HG03457 (cell line): Measurements from ENCODE around the gene RABEP2.
"Not testable (repeated sequence)": the region's sequence is repeated elsewhere in the genome, so short reads cannot be mapped to it uniquely, and the experiment has no call there.

ENCODE experiments used
- ATAC-seq: cut with Tn5 transposase; IDR thresholded peaks from one replicate; pipeline ENCODE4 v1.9.1; 2021; ENCODE audit warnings: moderate number of reproducible peaks; ENCODE audit not compliant: unreplicated experiment

The RABEP2 gene

DNA sequence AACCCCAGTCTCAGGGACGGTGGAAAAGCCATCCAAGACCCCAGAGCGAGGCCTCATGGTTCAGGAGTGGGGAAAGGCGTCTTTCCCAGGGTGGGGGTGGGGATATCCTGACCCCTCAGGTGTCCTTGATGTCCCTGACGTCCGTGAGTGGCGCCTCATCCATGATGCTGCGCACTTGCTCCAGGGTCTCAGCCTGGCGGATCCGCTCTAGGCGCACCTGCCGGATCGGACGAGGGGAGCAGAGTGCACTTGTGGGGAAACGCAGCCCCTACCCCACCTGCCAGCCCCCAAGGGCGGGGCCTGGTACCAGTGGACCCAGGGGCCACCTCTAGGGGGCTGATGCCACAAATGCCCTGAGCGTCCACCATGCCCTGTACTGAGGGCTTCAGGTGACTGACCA is 20.2 kb downstream of the RABEP2 start:
- no peak for ATAC-seq

DNA sequence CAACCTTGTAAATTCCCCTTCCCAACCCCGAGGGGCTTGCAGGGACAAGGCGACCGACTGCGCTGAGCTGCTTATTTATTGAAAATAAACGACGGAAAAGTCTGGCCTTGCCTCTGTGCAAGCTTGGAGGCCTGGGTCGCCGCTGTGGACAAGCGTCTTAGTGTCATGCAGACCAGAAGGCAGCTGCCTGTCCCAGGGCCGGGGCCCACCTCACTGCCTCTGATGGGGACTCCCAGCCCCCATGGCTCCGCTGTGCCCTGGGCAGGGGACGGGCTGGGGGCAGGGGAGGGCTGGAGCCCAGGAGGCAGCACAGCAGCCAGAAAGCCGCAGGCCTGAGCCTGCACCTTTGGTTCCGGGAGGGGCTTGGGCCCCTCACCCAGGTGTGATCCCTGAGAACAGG is 20.7 kb downstream of the RABEP2 start:
- no peak for ATAC-seq

DNA sequence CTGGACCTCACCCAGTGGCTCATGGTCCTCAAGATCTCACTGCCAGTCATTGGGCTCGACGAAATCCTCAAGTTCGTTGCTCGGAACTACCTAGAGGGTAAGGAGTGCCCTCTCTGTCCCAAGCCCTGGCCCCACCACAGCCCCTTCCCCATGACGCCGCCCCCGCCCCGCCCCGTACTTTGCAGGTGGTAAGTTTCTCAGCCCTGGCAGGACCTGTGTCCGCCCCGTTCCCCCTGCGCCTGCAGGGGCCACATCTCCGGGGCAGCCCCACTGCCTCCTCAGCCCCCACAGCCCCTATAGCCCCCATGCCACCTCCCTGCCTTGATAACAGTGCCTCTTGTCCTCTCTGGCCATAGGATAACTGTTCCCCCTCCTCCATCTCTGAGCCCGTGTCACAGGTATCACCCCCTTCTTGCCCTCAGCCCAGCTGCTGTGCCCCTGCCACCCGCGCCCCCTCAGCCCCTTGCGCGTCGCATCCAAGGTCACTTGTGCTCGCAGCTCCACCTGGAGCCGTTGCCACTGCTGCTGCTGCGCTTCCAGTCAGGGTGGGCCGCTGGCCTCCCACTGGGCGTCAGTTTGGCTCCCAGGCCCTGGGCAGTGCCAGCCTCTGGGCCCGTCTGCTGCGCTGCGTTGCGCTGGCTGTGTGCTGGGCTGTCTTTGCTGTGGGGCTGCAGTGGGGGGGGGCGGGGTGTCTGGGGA is 21.5 kb downstream of the RABEP2 start:
- ATAC-seq: no peak

DNA sequence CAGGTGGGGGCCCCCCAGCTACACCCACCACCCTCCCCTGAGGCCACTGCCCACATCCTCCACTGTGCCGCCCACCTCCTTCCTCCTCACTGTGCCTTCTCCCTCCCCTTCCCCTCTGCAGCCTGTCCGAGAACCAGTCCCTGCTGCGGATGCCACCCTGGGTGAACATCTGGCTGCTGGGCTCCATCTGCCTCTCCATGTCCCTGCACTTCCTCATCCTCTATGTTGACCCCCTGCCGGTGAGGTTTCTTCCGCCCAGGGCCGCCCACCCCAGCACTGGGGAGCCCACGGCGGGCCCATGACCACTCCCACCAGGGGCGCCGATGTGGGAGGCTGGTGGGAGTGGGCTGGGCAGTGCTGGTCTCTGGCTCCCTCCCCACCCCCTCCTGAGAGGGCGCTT is 22.1 kb downstream of the RABEP2 start:
- no peak for ATAC-seq

DNA sequence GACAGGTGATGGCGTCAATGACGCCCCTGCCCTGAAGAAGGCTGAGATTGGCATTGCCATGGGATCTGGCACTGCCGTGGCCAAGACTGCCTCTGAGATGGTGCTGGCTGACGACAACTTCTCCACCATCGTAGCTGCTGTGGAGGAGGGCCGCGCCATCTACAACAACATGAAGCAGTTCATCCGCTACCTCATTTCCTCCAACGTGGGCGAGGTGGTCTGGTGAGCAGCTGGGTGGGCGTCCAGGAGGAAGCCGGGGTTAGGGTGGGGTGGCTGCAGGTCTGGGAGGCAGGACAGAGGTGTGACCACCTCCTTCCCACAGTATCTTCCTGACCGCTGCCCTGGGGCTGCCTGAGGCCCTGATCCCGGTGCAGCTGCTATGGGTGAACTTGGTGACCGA is 23.2 kb downstream of the RABEP2 start:
- ATAC-seq: no peak

DNA sequence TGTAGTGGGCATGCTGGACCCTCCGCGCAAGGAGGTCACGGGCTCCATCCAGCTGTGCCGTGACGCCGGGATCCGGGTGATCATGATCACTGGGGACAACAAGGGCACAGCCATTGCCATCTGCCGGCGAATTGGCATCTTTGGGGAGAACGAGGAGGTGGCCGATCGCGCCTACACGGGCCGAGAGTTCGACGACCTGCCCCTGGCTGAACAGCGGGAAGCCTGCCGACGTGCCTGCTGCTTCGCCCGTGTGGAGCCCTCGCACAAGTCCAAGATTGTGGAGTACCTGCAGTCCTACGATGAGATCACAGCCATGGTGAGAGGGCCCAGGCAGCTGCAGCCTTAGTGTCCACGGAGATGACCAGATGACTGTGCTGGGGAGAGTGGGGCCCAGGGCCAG is 24.4 kb downstream of the RABEP2 start:
- ATAC-seq: no peak

DNA sequence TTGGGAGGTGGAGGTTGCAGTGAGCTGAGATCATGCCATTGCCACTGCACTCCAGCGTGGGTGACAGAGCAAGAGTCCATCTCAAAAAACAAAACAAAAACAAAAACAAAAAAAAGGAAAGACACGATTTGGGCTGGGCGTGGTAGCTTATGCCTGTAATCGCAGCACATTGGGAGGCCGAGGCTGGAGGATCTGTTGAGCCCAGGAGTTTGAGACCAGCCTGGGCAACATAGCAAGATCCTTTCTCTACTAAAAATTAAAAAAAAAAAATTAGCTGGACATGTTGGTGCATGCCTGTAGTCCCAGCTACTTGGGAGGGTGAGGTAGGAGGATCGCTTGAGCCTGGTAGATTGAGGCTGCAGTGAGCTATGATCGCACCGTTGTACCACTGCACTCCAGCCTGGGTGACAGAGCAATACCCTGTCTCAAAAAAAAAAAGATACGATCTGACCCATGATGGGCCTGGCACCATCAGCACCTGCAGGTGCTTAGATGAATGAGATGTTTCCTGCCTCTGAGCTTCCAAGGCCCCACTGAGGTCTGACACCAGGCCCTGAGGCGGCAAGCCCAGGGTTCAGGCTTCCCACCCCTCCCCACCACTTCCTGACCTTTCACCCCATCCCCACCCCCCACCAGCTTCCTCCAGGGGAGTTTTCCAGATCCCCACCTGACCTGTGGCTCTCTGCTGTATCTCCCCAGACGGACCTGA is 25.0 kb downstream of the RABEP2 start:
- no peak for ATAC-seq

DNA sequence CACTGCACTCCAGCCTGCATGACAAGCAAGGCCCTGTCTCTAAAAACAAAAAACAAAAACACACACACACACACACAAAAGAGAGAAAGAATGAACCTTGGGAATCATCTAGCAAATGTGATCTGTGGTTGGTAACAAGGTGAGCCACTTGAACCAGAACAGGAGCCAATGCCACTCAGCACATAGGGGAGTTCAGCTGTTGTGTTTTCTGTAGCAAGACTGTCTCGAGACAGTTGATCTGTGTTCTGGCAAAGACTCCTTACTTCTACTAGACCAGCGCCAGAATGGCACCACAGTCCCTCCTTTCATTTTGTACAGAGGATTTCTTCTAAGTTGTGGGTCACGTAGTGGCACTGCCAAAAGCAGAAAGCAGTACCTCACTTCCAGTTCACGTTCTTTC is 26.1 kb downstream of the RABEP2 start:
- no peak for ATAC-seq

DNA sequence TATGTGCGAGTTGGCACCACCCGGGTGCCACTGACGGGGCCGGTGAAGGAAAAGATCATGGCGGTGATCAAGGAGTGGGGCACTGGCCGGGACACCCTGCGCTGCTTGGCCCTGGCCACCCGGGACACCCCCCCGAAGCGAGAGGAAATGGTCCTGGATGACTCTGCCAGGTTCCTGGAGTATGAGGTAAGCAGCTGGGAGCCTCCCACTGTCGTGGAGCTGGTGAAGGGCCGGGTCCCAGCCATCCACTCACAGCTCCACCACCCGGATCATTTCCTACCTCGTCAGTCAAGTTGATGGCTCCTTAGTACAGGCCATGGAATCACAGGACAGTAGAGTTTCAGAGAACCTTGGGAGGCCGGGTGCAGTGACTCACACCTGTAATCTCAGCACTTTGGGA is 26.8 kb downstream of the RABEP2 start:
- no peak for ATAC-seq

DNA sequence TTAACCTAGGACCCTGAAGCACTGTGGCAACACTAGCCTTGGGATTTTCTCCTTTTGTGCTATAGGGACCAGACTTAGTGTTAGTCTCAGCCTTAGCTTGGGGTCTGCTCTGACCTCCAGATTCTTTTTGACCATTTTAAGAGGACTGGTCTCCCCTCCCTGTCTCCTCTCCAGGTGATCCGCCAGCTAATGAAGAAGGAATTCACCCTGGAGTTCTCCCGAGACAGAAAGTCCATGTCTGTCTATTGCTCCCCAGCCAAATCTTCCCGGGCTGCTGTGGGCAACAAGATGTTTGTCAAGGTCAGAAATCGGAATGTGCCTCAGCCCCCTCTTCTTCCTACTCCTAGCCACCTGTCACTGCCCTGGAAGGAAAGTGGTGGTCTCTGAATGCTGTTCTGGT is 27.2 kb downstream of the RABEP2 start:
- no peak for ATAC-seq

DNA sequence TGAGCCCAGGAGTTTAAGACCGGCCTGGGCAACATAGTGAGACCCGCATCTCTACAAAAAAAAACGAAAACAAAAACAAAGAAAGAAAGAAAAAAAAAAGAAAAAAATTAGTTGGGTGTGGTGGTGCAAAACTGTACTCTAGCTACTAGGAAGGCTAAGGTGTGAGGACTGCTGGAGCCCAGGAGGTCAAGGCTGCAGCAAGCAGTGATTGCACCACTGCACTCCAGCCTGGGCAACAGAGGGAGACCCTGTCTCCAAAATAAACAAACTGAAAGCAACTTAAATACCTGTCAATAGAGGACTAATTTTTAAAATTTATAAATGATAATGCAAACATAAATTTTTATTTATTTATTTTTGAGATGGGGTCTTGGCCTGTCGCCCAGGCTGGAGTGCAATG is 29.4 kb downstream of the RABEP2 start:
- ATAC-seq: no peak

DNA sequence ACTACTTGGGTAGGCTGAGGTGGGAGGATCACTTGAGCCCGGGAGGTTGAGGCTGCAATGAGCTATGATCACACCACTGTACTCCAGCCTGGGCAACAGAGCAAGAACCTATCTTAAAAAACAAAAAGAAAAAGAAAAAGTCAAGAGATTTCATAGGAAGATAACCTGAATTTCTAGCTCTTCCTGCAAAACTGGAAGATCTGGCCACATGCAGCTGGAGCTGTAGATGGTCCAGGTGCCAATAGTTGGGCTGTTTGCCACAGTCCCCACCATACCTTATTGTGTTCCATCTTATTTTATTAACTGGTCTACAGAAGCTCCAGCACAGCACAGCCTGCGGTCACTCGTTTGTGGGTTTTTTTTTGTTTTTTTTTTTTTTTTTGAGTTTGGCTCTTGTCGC is 31.7 kb downstream of the RABEP2 start:
- ATAC-seq: no peak

DNA sequence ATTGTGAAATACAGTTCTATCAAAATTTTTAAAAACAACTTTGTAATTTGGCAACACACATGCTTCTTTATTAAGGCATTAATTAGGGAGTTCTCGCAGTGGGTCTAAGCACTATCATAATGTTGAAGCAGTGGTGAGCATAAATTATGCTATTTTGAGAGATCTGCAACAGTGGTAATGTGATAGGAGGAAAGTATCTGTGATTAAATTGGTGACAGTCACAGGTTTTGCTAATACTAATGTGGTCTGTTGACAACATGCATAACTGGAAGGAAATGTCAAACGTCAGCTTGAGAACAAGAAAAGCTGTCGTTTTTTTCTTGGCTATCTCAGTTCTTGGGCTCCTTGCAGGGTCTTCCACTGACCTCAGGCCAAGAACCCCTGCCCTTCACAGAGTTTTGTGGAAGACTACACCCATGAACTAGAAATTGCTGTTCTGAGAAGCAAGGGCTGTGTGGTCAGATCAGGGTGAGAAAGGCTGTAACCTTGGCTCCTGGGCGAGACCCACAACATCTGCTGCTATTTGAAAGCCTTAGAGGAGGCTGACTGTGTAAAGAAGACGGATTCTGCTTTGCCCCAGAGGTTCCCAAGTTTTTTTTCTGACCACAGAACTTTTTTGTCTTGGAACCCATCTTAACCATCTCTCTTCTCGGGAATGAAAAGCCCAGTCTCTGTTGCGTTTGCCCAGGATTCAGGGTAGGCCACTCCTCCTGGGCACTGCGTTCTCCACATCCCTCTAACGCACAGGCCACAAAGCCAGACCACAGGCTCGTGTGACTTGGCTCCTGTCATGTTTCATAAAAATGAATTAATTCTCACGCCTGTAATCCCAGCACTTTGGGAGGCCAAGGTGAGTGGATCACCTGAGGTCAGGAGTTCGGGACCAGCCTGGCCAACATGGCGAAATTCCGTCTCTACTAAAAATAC is 32.8 kb downstream of the RABEP2 start:
- no peak for ATAC-seq

DNA sequence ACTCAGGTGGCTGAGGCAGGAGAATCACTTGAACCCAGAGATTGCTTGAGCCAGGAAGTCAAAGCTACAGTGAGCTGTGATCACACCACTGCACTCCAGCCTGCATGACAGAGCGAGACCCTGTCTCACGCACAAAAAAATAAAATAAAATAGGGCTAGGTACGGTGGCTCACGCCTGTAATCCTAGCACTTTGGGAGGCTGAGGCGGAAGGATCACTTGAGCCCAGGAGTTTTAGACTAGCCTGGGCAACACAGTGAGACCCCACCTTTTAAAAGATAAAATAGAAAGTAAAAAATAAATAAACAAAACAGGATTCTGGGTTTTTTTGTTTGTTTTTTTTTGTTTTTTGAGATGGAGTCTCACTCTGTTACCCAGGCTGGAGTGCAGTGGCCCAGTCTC is 34.7 kb downstream of the RABEP2 start:
- ATAC-seq: not testable (repeated sequence)

DNA sequence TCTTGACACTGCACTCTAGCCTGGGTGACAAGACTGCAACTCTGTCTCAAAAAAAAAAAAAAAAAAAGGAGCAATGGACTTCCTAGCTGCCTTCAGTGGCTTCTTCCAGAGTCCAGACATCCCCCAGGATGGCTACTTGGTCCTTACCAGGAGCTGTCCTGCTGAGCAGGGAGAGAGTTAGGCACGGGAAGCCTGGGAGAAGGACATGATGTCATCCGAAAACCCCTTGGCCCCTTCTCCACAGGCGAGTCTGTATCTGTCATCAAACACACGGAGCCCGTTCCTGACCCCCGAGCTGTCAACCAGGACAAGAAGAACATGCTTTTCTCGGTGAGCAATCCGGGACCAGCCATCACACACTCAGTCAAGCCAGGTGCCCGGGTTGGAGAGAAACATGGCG is 38.1 kb downstream of the RABEP2 start:
- no peak for ATAC-seq

DNA sequence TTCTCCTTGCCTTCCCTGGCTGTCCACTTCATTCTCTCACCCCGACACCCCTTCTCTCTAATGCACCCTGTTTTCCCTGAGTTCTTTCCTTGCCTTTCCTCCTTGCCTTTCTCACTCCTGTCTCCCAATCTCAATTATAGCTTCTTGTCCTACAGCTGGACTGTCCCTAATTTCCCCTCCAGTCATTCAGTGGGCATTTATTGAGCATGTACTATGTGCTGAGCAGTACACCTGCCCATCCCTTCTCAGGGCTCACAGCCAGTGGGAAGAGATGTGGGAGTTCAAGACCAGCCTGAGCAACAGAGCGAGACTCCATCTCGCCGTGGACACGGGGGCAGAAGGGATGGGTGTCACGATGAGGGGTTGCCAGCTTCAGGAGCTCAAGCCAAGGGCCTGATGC is 41.0 kb downstream of the RABEP2 start:
- no peak for ATAC-seq

DNA sequence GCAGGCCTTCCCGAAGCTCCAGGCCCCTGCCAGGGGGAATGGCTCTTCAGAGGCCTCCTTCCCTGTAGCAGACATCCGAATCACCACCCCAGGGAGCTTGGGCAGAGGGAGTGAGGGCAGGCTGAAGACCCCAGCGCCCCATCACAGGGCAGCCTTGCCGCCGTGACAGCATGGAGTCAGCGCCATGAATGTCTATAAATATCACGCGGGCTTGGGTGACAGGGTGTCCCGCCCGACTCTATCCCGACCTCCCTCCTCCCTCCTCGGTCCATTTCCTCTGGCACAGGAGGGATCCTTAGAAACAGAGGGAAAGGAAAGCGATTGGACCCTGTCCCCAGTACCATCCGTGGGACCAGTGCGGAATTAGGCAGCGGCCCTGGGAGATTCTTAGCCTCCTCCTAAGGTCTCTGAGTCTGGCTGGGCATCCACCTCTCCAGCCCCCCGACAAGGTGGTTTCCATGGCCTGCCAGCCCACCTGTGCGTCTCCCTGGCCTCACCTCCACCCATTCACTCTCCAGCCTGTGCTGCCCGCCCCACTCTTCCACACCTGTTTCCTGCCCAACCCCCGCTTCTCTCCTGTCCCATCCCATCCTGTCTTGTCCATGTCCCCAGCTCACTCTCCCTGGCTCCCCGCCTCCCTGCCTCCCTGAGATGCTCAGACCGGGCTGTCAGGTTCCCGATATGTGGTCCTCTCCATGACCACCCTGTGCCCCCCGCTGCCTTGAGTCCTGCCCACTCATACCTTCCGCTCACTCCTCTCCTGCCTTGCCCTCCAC is 41.6 kb downstream of the RABEP2 start:
- no peak for ATAC-seq

DNA sequence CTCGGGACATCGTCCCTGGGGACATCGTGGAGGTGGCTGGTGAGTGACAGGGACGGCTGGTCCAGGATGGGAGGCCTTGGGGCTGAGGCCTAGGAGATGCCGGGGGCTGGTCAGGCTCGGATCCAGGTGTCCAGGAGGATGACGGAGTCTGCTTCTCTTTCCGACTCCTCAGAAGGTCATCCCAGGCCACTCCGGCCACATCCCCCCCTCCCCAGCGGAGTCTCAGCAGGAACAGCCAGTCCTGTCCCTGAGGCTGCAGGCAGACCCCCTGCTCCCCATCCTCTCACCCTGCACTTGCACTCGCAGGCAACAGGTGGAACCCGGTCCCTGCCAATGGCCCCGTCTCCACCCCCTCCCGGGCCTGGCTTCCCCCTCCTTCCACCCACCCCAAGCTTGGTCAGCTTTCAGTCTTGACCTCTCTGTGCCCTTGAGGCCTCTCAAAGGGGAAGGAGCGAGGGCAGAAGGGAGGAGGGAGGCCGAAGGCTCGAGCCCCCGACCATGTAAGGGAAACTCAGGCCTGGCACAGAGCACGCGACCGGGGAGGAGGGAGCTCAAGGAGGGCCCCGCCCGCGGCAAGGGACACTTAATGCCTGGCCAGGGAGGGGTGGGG is 42.4 kb downstream of the RABEP2 start:
- no peak for ATAC-seq

DNA sequence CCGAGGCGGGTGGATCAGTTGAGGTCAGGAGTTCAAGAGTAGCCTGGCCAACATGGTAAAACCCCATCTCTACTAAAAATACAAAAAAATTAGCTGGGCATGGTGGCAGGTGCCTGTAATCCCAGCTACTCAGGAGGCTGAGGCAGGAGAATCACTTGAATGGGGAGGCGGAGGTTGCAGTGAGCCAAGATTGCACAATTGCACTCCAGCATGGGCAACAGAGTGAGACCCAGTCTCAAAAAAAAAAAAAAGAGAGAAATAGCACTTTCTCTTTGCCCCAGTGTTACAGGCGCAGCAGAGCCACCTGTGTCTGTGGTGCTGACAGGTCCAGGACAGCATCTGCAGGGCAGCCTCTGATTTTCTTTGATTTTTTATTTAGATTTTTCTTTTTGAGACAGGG is 43.5 kb downstream of the RABEP2 start:
- not testable (repeated sequence) for ATAC-seq

DNA sequence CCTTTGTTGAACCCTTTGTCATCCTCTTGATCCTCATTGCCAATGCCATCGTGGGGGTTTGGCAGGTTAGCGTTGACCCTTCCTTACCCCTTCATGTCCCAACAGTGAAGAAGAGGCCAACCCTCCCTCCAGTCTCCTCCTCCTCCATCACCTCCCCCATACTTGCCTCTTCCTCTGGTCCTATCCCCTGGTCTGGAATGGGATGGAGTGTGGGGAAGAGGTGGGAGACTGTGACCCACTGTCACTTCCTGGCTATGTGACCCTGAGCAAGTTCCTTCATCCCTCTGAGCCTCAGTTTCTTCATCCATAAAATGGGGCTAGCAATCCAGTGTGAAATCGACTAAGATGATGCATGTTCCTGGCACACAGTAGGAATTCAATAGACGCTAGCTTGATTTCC is 44.1 kb downstream of the RABEP2 start:
- no peak for ATAC-seq

DNA sequence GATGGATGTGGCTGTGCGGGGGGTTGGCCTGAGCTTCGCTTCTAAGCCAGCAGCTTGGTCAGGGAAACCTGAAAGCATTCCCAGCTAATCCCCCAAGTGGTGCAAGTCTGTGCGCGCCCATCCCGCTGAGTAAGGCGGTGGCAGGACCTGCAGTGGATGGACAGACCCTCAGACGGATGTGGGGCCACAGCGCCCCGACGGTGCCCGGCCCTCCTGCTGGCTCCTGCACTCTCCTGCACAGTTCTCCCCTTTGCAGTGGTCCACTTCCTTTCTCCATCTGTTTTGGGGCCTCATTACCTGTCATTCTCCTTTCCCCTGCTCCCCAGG is 44.5 kb downstream of the RABEP2 start:
- ATAC-seq: no peak
